HG02571 (cell line): ENCODE data around the gene CDC27.
"Not testable (repeated sequence)": the region's sequence is repeated elsewhere in the genome, so short reads cannot be mapped to it uniquely, and the experiment has no call there.

ENCODE experiments used
- ATAC-seq: cut with Tn5 transposase; IDR thresholded peaks from one replicate; pipeline ENCODE4 v1.9.1; 2021; ENCODE audit warnings: mild to moderate bottlenecking, moderate library complexity; ENCODE audit not compliant: unreplicated experiment

CDC27 gene

GRCh38 chr17:47219621-47220475 lies 30.8 kb upstream of the CDC27 start:
- ATAC-seq: no peak

DNA sequence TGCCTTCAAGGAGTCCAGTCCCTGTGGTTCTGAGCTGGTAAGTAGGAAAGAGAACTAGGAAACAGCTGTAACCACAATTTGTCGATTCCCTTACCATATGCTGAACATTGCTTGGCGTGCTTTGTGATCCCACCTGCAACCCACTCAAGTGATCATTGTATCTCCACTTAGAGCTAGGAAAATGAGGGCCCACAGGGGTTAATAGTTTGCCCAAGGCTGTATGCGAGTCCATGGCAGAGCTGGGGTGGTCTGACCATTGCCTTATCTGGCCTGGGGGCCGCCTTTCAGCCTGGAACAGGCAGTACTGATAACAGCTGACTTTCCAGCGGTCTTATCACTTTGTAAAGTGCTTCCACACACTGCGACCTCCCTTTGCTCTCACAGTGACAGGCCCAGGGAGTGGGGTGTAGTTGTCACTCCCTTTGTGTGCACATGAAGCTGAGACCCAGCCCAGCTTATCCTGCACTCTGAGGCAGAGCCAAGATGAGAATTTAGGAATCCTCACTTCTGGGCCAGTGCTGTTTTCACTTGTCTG lies 29.9 kb upstream of the CDC27 start:
- no peak for ATAC-seq

- ATAC-seq: not testable (repeated sequence)
Measured at GRCh38 chr17:47217279-47217678, 28.2 kb upstream of the CDC27 start.

GRCh38 chr17:47216821-47217220 lies 27.7 kb upstream of the CDC27 start:
- not testable (repeated sequence) for ATAC-seq

DNA sequence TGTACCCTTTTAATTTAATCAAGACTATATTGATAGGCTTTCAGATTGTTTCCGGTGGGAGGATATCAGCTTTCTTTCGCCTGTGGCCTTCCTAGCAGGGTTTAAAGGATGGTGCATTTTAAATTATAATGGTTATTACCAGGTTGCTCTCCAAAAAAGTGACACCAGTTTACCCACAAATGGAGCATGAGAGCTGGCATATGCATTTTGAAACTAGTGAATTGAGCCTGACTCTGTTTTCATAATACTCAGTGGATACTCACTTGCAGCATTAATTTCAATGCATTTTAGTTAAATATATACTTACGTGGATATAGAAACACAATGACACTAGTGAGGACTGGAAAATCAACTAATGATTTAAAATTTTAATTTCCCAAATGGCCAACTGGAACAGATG lies 25.8 kb upstream of the CDC27 start:
- ATAC-seq: no peak

DNA sequence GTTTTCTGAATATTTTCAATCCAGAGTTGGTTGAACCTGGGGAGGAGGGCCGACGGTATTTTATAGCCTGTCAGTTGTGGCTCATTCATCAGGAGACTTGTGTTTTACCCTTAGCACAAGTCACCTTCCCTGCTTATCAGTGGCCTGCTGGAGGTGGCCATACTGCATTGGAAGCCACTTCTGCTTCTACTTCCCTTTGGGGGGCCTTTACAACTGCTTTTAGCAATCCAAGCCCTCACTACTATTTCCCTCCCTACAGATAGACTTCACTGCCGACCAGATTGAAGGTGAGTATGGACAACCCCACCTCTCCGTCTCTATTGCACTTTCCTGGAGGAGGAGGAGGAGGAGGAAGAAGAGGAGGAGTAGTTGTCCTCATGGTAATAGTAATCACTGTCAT lies 24.4 kb upstream of the CDC27 start:
- ATAC-seq: no peak

GRCh38 chr17:47212458-47212857 lies 23.4 kb upstream of the CDC27 start:
- no peak for ATAC-seq

GRCh38 chr17:47210779-47211178 lies 21.7 kb upstream of the CDC27 start:
- ATAC-seq: no peak

GRCh38 chr17:47210105-47210504 lies 21.0 kb upstream of the CDC27 start:
- no peak for ATAC-seq

DNA sequence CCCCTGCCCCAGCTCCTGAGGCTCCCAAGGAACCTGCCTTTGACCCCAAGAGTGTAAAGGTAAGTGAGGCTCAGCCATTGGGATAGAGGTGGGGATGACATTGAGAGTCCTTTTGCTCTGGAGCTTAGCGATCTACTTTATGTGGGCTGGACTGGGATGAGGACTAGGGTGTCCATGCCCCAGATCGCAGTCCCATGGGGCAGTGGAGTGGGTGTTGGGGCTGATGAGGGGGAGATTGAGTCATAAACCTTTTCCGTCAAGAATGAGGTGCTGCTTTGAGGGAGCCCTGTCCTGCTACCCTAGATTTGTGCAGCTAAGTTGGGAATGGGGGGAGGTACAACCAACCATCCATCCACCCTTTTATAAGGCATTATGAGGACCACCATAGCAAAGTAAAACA lies 20.4 kb upstream of the CDC27 start:
- no peak for ATAC-seq

- no peak for ATAC-seq
Measured at GRCh38 chr17:47208744-47209488, 19.8 kb upstream of the CDC27 start, which contains the start of gene MYL4. MYL4 (plus strand) TSS chr17:47209348; CDS start chr17:47209423, 75 bp downstream.

- ATAC-seq: no peak
Measured at GRCh38 chr17:47207143-47208067, 18.3 kb upstream of the CDC27 start.

DNA sequence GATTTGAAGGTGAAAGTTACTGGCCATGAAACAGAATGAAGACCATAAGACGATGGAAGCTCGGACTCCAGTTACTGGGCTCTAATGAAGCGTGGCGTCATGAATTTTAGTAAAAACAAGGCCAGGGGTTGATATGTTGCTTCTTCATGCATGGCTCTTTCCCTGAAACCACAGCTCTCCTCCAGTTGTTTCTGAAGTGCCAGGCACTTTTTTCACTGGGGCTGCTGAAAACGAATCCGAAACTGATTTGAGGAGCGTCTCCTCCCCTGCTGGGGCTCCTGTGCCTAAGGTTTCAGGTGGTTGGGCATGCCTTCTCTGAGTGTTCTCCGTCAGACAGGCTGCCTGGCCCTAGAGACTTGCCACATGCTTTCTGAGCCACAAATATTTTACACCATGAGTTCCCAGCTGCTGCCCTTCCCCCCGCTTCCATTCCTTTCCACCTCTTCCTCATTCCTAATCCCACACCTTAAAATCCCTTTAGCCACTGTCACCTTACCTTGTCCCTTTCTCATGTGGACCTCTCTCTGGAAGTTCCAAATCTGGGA lies 16.4 kb upstream of the CDC27 start:
- ATAC-seq: peak; percentile 50

DNA sequence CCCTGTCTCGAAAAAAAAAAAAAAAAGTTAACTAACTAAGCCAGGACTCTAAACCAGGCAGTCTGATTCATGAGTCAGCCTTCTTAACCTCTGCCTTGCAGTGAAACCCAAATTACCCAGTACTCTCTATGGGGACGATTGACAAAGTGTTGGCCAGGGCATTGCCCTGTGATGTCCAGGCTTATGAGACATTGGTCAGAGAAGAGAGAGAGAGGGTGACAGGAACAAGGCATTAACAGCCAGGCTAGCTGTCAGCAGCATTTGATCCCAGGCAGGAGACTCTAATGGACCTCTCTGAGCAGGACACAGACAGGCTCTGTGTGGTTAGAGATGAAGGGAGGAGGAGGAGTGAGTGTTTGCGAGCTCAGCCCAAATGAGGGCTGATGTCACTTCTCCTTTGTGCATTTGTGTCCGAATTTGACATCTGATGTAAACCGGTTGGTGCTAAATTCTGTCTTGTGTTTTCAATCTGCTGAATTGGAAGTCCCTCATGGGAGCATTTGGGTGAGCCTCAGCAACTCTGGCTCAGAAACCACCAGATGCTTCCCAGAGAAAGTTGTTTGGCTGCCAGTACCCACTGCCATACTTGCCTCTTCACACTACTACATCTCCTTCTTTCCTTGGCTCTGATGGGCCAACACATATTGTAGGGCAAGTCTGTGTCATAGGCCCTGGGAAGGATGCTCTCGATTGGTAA lies 15.8 kb upstream of the CDC27 start:
- ATAC-seq: no peak

GRCh38 chr17:47203984-47204721 lies 15.1 kb upstream of the CDC27 start:
- ATAC-seq: no peak

DNA sequence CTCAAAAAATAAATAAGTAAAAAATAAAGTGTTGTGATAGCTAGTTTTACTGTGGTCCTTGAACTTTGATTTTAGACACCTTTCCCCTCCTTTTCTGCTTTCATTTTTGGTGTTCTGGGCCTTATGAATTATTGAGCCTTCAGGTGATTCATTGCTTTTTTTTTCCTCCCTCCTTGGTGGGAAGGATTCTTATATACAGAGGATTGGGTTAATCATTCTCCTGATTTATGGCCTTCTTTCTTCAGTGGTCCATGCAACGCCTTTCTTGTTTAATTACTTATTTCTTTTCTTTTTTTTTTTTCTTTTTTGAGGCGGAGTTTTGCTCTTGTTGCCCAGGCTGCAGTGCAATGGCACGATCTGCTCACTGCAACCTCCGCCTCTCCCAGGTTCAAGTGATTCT lies 12.1 kb upstream of the CDC27 start:
- no peak for ATAC-seq

- ATAC-seq: no peak
Measured at GRCh38 chr17:47200325-47200664, 11.2 kb upstream of the CDC27 start.

DNA sequence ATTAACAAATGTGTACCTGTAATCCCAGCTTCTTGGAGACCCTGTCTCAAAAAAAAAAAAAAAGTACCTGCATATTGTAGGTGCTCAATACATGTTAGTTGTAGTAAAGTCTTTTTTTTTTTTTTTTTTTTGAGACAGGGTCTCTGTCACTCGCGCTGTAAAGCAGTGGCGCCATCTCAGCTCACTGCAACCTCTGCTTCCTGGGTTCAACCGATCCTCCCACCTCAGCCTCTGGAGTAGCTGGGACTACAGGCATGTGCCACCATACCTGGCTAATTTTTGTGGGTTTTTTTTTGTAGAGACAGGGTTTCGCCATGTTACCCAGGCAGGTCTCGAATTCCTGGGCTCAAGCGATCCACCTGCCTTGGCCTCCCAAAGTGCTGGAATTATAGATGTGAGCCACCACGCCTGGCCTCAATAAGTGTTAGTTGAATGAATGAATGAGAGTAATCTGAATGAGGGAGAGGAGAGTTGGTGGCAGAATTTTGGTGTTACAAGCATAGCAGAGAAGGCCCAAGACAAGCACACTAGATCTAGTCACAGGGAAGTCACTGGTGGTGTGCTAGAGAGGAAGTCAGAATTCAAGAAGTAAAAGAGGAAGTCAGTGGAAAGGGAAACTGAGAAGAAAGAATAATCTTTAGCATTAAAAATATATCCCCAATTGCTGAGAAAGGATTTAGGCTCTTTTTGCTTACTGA lies 10.7 kb upstream of the CDC27 start:
- no peak for ATAC-seq

DNA sequence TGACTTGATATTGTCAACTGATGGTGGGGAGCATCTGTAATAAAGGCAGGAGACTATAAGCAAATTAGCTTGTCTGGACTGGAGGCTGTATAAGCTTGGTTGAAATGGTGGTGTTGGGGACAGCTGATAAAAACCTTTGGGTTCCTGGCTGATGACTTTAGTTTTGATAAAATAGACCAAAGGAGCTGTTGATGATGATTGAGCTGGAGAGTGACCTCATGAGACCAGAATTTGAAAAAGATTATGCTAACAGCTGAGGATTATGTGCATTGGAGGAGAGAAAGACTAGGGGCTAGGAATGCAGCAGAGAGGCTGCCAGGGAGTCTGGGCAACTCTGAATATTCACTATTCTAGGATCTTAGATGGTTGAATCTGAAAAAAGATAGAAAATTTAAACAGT lies 8.7 kb upstream of the CDC27 start:
- ATAC-seq: no peak
